ENCODE data around the gene FCHSD2.

GRCh38 chr11:72998676-72999075 is 143.4 kb downstream of the FCHSD2 start:
- no peak for TF ChIP-seq CTCF (IDR thresholded peaks at IDR 0.05)
- no peak for TF ChIP-seq POLR2A (IDR thresholded peaks at IDR 0.05)

Data from lower leg skin (tissue), 3 donors.